ENCODE measurements around the gene CUL9. TPM values are rescaled to one million over a fixed set of nuclear protein-coding genes. Genes with fewer than 3 reads are reported as not detected.

The CUL9 gene
- polyA plus RNA-seq, 1 donor (not counting 4 experiments of a cell fraction or from before 2014, with no cell fraction given), result 21.6 TPM

- no peaks in the 10 kb centered on the region for H3K9me3 ChIP-seq (ENCODE audit: control insufficient read depth, low read depth, low read length)
- H3K4me1 ChIP-seq (ENCODE audit: control insufficient read depth, extremely low read depth, insufficient read depth, low read length), result peaks cover 27% of the 10 kb centered on the region
- TF ChIP-seq CTCF (optimal IDR thresholded peaks at IDR 0.05 in 1 of 3, IDR thresholded peaks at IDR 0.05 in 1 of 3, conservative IDR thresholded peaks at IDR 0.05 in 1 of 3; ENCODE audit: extremely low read depth in 1 of 3, insufficient read depth in 2 of 3, low read length in 3 of 3) (no peak), EZH2 (IDR thresholded peaks at IDR 0.05; ENCODE audit: low read length) (no peak)
These were observed 35.7 kb upstream of the CUL9 start for GRCh38 chr6:43146261-43146660.

GRCh38 chr6:43146709-43147688 lies 35.0 kb upstream of the CUL9 start:
- no peak overlapping the region for H2AFZ ChIP-seq (ENCODE audit: control insufficient read depth, low read length)
- FAIRE-seq, result no peak
- H3K9me3 ChIP-seq (ENCODE audit: control insufficient read depth, low read depth, low read length), result no peaks in the 10 kb centered on the region
- peaks cover 27% of the 10 kb centered on the region for H3K4me1 ChIP-seq (ENCODE audit: control insufficient read depth, extremely low read depth, insufficient read depth, low read length)
- H3K79me2 ChIP-seq (ENCODE audit: control insufficient read depth, insufficient read depth, low read length), result no peaks in the 10 kb centered on the region
- no peak overlapping the region for H3K4me3 ChIP-seq (ENCODE audit: control insufficient read depth in 2 of 3, extremely low read depth in 1 of 3, insufficient read depth in 2 of 3, low read depth in 1 of 3, low read length in 3 of 3)
- no peak for DNase-seq (ENCODE audit: low read depth, low spot score)
- H3K27ac ChIP-seq (ENCODE audit: control insufficient read depth, insufficient read depth, low read length), result no peak overlapping the region
- peaks cover 16 to 33% of the 10 kb centered on the region in 2 experiments for H3K36me3 ChIP-seq (ENCODE audit: control insufficient read depth in 2 of 2, extremely low read depth in 1 of 2, insufficient read depth in 2 of 2, low read length in 2 of 2)
- no peak for TF ChIP-seq CTCF (optimal IDR thresholded peaks at IDR 0.05 in 1 of 3, IDR thresholded peaks at IDR 0.05 in 1 of 3, conservative IDR thresholded peaks at IDR 0.05 in 1 of 3; ENCODE audit: extremely low read depth in 1 of 3, insufficient read depth in 2 of 3, low read length in 3 of 3)
- no peak for TF ChIP-seq EZH2 (IDR thresholded peaks at IDR 0.05; ENCODE audit: low read length)
- no peaks in the 10 kb centered on the region for H3K27me3 ChIP-seq (ENCODE audit: control insufficient read depth, extremely low read depth, insufficient read depth, low read length)
- no peaks in the 10 kb centered on the region for H3K9me1 ChIP-seq (ENCODE audit: control insufficient read depth, extremely low read depth, insufficient read depth, low read length)
- H3K9ac ChIP-seq (ENCODE audit: control insufficient read depth, extremely low read depth, insufficient read depth, low read length), result no peak overlapping the region
- H3K4me2 ChIP-seq (ENCODE audit: control insufficient read depth, extremely low read depth, insufficient read depth, low read depth, low read length), result no peak overlapping the region
- dilution Hi-C loops (cut with MboI; ENCODE audit: extremely low pct_ligation_motif_present, low sequenced_read_pairs), result no loop called here
- no peaks in the 10 kb centered on the region for H4K20me1 ChIP-seq (ENCODE audit: control insufficient read depth, extremely low read depth, insufficient read depth, low read length)

More at GRCh38 chr6:43146261-43146660, 35.7 kb upstream of the CUL9 start:
- dilution Hi-C loops (cut with MboI; ENCODE audit: extremely low pct_ligation_motif_present, low sequenced_read_pairs), result no loop called here
- no peak overlapping the region for H3K9ac ChIP-seq (ENCODE audit: control insufficient read depth, extremely low read depth, insufficient read depth, low read length)
- no peak for DNase-seq (ENCODE audit: low read depth, low spot score)
- no peak overlapping the region for H3K4me3 ChIP-seq (ENCODE audit: control insufficient read depth in 2 of 3, extremely low read depth in 1 of 3, insufficient read depth in 2 of 3, low read depth in 1 of 3, low read length in 3 of 3)
- no peaks in the 10 kb centered on the region for H3K9me1 ChIP-seq (ENCODE audit: control insufficient read depth, extremely low read depth, insufficient read depth, low read length)
- FAIRE-seq, result no peak
- no peaks in the 10 kb centered on the region for H3K79me2 ChIP-seq (ENCODE audit: control insufficient read depth, insufficient read depth, low read length)
- no peak overlapping the region for H2AFZ ChIP-seq (ENCODE audit: control insufficient read depth, low read length)
- no peak overlapping the region for H3K4me2 ChIP-seq (ENCODE audit: control insufficient read depth, extremely low read depth, insufficient read depth, low read depth, low read length)
- no peaks in the 10 kb centered on the region for H4K20me1 ChIP-seq (ENCODE audit: control insufficient read depth, extremely low read depth, insufficient read depth, low read length)
- H3K27ac ChIP-seq (ENCODE audit: control insufficient read depth, insufficient read depth, low read length), result no peak overlapping the region
- H3K36me3 ChIP-seq (ENCODE audit: control insufficient read depth in 2 of 2, extremely low read depth in 1 of 2, insufficient read depth in 2 of 2, low read length in 2 of 2), result peaks cover 19 to 33% of the 10 kb centered on the region in 2 experiments
- no peaks in the 10 kb centered on the region for H3K27me3 ChIP-seq (ENCODE audit: control insufficient read depth, extremely low read depth, insufficient read depth, low read length)
